Body of pancreas (tissue), 4 donors: ENCODE measurements around the gene STYK1. TPM values are rescaled to one million over a fixed set of nuclear protein-coding genes. Genes with fewer than 3 reads are reported as not detected.

Source experiments
- ATAC-seq: fragments of 150-250 bp; one replicate; pipeline ENCODE4 v1.9.1; 2016
- DNase-seq, 4 donors: peaks; one replicate each; pipeline ENCODE4 v3.0.0-alpha.2; 2019
- H3K27ac ChIP-seq, 4 donors: fragments of 200-600 bp; sonication (generic); 1 replicate in 3 of 4; 2 replicates in 1 of 4; pipeline versions ENCODE4 v1.5.1 to v1.6.1; 2016 to 2019; ENCODE audit warnings: mild to moderate bottlenecking in 1 of 4, mixed read lengths in 1 of 4, moderate library complexity in 1 of 4
- H3K27me3 ChIP-seq, 2 donors: fragments of 200-600 bp; sonication (generic); one replicate each; pipeline ENCODE4 v1.6.0; 2016; ENCODE audit warnings: mild to moderate bottlenecking in 1 of 2
- H3K36me3 ChIP-seq, 2 donors: fragments of 200-600 bp; sonication (generic); replicated peaks in 1 of 2; 2 replicates each; pipeline ENCODE4 v1.5.1; 2016; ENCODE audit warnings: low read depth in 2 of 2; ENCODE audit not compliant: insufficient read depth in 1 of 2
- H3K4me1 ChIP-seq: fragments of 200-600 bp; sonication (generic); one replicate; pipeline ENCODE4 v1.6.0; 2016
- H3K4me3 ChIP-seq, 2 donors: fragments of 200-600 bp; sonication (generic); 1 replicate in 1 of 2; 2 replicates in 1 of 2; pipeline ENCODE4 v1.5.1; 2016 to 2019
- H3K9me3 ChIP-seq, 3 donors: fragments of 200-600 bp; sonication (generic); 1 replicate in 2 of 3; 2 replicates in 1 of 3; pipeline ENCODE4 v1.5.1; 2016
- POLR2A ChIP-seq, 3 donors: fragments of 450-650 bp; IDR thresholded peaks; one replicate each; pipeline ENCODE4 v1.6.1; 2016; ENCODE audit warnings: antibody characterized with exemption in 3 of 3, mild to moderate bottlenecking in 2 of 3
- WGBS, 2 donors: methylation state at CpG; one replicate each; pipeline ENCODE4 v1.1.5; 2017; 5-methylcytosine and 5-hydroxymethylcytosine counted together
- intact Hi-C: fragments of 100-400 bp; cut with DNase I; formaldehyde crosslinking; loops from one replicate; pipeline ENCODE4 v1.15.1; 2023
- total RNA-seq, 2 donors: library from RNA; depleted of rRNA; stranded (reverse); fragments of >200 nt; gene quantifications; one replicate each; pipeline ENCODE4 v1.1.0, GENCODE V29; 2016
- TF ChIP-seq, protein P1 (sequence below), 7 experiments: fragments of 450-650 bp in 4 of 7; fragments of 200-600 bp in 3 of 7; sonication (generic) in 3 of 7; IDR thresholded peaks; one replicate each; pipeline ENCODE4 v1.5.1; 2016 to 2019; ENCODE audit warnings: antibody characterized with exemption in 7 of 7

Gene STYK1
- total RNA-seq, 2 donors from 2014 or later = 0.26 TPM; not detected in 1

DNA sequence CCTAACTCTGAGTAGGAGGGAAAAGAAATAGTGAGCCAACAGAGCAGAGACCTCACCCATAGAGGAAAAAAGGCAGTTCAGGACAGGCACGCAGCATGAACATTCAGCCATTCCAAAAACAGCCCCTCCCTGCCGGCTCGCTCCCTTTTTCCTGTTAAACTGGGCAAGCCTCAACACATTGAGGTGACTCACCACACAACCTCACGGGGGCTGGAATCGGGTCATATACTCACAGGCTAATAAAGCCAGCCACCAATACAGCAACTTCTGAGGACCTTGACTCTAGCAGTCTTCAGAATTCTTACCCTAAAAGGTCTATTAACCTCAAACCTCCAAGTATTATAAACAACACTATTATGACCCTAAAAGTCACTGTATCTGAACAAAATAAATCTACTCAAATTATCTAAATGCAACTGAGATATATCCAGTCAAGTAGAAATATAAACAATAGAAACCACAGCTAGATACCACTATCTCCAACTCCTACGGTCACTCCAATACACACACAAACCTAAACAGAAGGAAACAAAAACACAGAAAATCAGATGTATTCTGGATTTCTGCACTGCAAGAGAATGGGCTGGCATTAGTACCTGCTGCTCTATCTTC lies 43.0 kb upstream of the STYK1 start:
- ATAC-seq (peak; percentile 80), DNase-seq (peak; percentile 53 to 78 (median 64))
- Histone ChIP-seq H3K36me3 (peaks cover 0 to 24% of the 10 kb centered on the region in 2 donors), H3K27ac (peak overlapping the region in 3 of 4 donors; percentile 40 to 63 (median 57)), H3K4me3 (no peak overlapping the region), H3K27me3 (no peaks in the 10 kb centered on the region), H3K9me3 (no peaks in the 10 kb centered on the region), H3K4me1 (peaks cover 61% of the 10 kb centered on the region)
- intact Hi-C loops = no loop called here
- WGBS, 2 donors = 32 to 48% methylated on average over 6 of the region's 6 CpGs
- TF ChIP-seq, protein P1, sequence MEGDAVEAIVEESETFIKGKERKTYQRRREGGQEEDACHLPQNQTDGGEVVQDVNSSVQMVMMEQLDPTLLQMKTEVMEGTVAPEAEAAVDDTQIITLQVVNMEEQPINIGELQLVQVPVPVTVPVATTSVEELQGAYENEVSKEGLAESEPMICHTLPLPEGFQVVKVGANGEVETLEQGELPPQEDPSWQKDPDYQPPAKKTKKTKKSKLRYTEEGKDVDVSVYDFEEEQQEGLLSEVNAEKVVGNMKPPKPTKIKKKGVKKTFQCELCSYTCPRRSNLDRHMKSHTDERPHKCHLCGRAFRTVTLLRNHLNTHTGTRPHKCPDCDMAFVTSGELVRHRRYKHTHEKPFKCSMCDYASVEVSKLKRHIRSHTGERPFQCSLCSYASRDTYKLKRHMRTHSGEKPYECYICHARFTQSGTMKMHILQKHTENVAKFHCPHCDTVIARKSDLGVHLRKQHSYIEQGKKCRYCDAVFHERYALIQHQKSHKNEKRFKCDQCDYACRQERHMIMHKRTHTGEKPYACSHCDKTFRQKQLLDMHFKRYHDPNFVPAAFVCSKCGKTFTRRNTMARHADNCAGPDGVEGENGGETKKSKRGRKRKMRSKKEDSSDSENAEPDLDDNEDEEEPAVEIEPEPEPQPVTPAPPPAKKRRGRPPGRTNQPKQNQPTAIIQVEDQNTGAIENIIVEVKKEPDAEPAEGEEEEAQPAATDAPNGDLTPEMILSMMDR (IDR thresholded peaks at IDR 0.05) = no peak
- no peak for TF ChIP-seq POLR2A (IDR thresholded peaks at IDR 0.05)

DNA sequence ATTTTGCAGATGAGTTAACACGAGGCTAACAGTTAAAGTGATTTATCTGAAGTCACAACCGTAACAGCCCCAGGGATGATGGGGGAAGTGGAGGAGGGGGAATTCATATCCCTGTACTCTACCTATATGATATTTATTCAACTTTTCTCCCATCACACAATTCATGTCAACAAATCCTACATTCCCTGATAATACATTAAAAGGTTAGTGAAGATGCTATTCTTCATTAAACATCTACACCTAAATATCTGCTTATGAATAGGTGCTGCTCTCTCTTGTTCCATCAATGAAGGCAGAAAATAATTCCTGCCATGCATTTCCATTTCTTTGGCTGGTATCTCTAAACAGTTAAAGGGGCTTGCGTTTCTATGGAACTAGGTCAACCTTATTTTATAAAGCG lies 42.4 kb upstream of the STYK1 start:
- no peak overlapping the region for H3K4me3 ChIP-seq
- TF ChIP-seq POLR2A (IDR thresholded peaks at IDR 0.05) = no peak
- TF ChIP-seq, protein P1 (IDR thresholded peaks at IDR 0.05) = no peak

DNA sequence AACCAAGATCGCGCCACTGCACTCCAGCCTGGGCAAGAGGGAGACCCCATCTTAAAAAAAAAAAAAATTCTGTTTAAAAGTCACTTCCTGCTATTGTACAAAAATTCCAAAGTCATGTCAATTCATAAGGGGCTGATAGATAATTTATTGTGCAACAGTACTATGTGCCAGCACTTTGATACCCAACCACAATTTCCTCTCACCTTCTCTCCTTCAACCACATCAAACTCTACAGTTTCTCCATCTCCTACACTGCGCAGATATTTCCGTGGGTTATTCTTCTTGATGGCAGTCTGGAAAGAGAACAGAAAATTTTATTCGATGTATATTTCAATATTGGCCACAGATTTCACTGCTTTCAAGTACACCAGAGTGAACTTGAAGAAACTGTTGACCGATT lies 41.6 kb upstream of the STYK1 start:
- DNase-seq = no peak
- no peak for ATAC-seq
- H3K4me1 ChIP-seq = peaks cover 50% of the 10 kb centered on the region
- WGBS, 2 donors = 91 to 94% methylated on average over 6 of the region's 6 CpGs
- intact Hi-C loops = no loop called here
- TF ChIP-seq POLR2A (IDR thresholded peaks at IDR 0.05) = no peak
- TF ChIP-seq, protein P1 (IDR thresholded peaks at IDR 0.05) = no peak
- H3K9me3 ChIP-seq = no peaks in the 10 kb centered on the region
- no peak overlapping the region for H3K27ac ChIP-seq
- H3K36me3 ChIP-seq = peaks cover 0 to 28% of the 10 kb centered on the region in 2 donors
- H3K27me3 ChIP-seq = no peaks in the 10 kb centered on the region
- H3K4me3 ChIP-seq = no peak overlapping the region

More for the DNA sequence above, 42.4 kb upstream of the STYK1 start:
- Histone ChIP-seq H3K27me3 (no peaks in the 10 kb centered on the region), H3K4me1 (peaks cover 58% of the 10 kb centered on the region), H3K27ac (peak overlapping the region in 2 of 4 donors; percentile 57 to 63), H3K9me3 (no peaks in the 10 kb centered on the region), H3K36me3 (peaks cover 0 to 26% of the 10 kb centered on the region in 2 donors)
- no peak for ATAC-seq
- no peak for DNase-seq
- intact Hi-C loops = no loop called here
- WGBS, 2 donors = 61 to 74% methylated on average over 4 of the region's 4 CpGs

DNA sequence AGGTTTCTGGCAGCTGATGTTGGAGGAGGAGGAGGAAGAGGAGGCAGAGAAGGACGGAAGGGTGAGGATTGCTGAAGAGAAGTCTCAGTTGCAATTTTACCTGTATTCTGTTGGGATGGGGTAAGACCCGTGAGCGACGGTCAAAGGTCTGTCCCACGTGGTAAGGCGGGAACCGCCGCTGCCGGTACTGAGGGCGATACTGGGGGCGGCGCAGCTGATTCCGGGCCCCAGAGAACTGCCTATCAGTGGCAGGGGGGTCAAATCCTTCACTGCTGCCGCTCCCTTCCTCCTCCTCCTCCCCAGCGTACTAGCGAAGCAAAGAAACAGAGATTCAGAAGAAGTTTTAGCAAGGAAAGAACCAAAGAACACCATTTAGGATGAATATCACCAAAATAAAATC lies 36.0 kb upstream of the STYK1 start:
- Histone ChIP-seq H3K9me3 (no peaks in the 10 kb centered on the region), H3K4me3 (no peak overlapping the region), H3K27me3 (no peaks in the 10 kb centered on the region), H3K36me3 (peaks cover 4 to 55% of the 10 kb centered on the region in 2 donors), H3K27ac (no peak overlapping the region), H3K4me1 (no peaks in the 10 kb centered on the region)
- intact Hi-C loops = no loop called here
- ATAC-seq = no peak
- TF ChIP-seq, protein P1 (IDR thresholded peaks at IDR 0.05) = no peak
- no peak for TF ChIP-seq POLR2A (IDR thresholded peaks at IDR 0.05)
- no peak for DNase-seq
- WGBS, 2 donors = 89 to 94% methylated on average over 16 of the region's 16 CpGs

DNA sequence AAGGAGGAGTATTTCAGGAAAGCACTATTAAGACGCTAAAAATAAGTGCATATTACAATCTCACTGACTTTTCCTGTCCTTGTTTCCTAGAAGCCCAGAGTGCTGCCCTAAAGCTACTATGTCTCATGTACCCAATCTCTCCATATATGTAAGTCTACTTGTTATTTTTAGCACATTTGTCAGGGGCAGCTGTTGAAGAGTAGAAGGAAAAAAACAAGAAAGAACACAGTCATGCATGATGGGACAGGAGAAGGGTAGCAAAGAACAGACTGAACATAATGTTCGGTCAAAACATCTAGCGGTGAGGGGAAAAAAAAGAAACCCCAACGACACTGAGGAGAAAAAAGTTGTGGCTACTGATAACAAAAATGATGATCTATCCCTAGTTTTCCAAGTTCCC lies 35.0 kb upstream of the STYK1 start:
- TF ChIP-seq, protein P1 (IDR thresholded peaks at IDR 0.05) = no peak
- no peak for TF ChIP-seq POLR2A (IDR thresholded peaks at IDR 0.05)
- Histone ChIP-seq H3K4me1 (no peaks in the 10 kb centered on the region), H3K27me3 (no peaks in the 10 kb centered on the region), H3K27ac (no peak overlapping the region), H3K9me3 (no peaks in the 10 kb centered on the region), H3K4me3 (no peak overlapping the region), H3K36me3 (peaks cover 4 to 50% of the 10 kb centered on the region in 2 donors)
- DNase-seq = no peak
- no peak for ATAC-seq
- 68 to 71% methylated on average over 4 of the region's 4 CpGs for WGBS, 2 donors
- intact Hi-C loops = no loop called here
